HepG2 (cell line): ENCODE results near the gene PSD. TPM values are rescaled to one million over a fixed set of nuclear protein-coding genes. Genes with fewer than 3 reads are reported as not detected.

Experiments used
- AHDC1 ChIP-seq: sonication (generic); formaldehyde crosslinking; IDR thresholded peaks from 2 replicates; pipeline ENCODE4 v1.5.1; 2020; ENCODE audit warnings: mild to moderate bottlenecking, missing genetic modification reagents, borderline replicate concordance
- EED ChIP-seq: sonication (generic); formaldehyde crosslinking; IDR thresholded peaks from 2 replicates; pipeline ENCODE4 v1.5.0; 2020; ENCODE audit warnings: mild to moderate bottlenecking, missing genetic modification reagents
- HDAC6 ChIP-seq: fragments of 200-600 bp; sonication (generic); IDR thresholded peaks from 2 replicates; pipeline ENCODE4 v1.7.0; 2017; ENCODE audit warnings: mild to moderate bottlenecking, antibody characterized with exemption, low read length, low read depth
- HMG20B ChIP-seq: conservative IDR thresholded peaks from 2 replicates; pipeline ENCODE4 v1.6.1; 2016; ENCODE audit warnings: missing genetic modification reagents, missing compliant biosample characterization
- KDM5B ChIP-seq: sonication (generic); formaldehyde crosslinking; IDR thresholded peaks from 2 replicates; pipeline ENCODE4 v1.4.0; 2020; ENCODE audit warnings: missing genetic modification reagents, mild to moderate bottlenecking, borderline replicate concordance
- MAF1 ChIP-seq: sonication (generic); formaldehyde crosslinking; IDR thresholded peaks from 2 replicates; pipeline ENCODE4 v1.5.0; 2020; ENCODE audit warnings: missing genetic modification reagents, borderline replicate concordance
- NFYC ChIP-seq: IDR thresholded peaks from 2 replicates; pipeline ENCODE4 v1.6.1; 2016; ENCODE audit warnings: missing genetic modification reagents, missing compliant biosample characterization
- NR2F6 ChIP-seq, 2 experiments: IDR thresholded peaks; 2 replicates each; pipeline ENCODE4 v1.6.1; 2016; ENCODE audit warnings: antibody characterized with exemption in 1 of 2, mild to moderate bottlenecking in 1 of 2
- RNF2 ChIP-seq: fragments of 450-650 bp; conservative IDR thresholded peaks from 2 replicates; pipeline ENCODE4 v1.6.1; 2016; ENCODE audit warnings: low read depth
- ZBTB34 ChIP-seq: sonication (generic); formaldehyde crosslinking; IDR thresholded peaks from 2 replicates; pipeline ENCODE4 v1.8.0; 2022; ENCODE audit warnings: mild to moderate bottlenecking, missing genetic modification reagents
- ZKSCAN1 ChIP-seq: fragments of 150-350 bp; IDR thresholded peaks from 2 replicates; pipeline ENCODE4 v1.6.1; 2014; ENCODE audit warnings: low read length
- ZNF207 ChIP-seq: fragments of 450-650 bp; IDR thresholded peaks from 2 replicates; pipeline ENCODE4 v1.6.1; 2016; ENCODE audit warnings: antibody characterized with exemption, borderline replicate concordance
- ZNF329 ChIP-seq: sonication (generic); formaldehyde crosslinking; IDR thresholded peaks from 2 replicates; pipeline ENCODE4 v1.9.0; 2021; ENCODE audit warnings: low read depth, mild to moderate bottlenecking, missing genetic modification reagents
- ZNF33A ChIP-seq: sonication (generic); formaldehyde crosslinking; IDR thresholded peaks from 2 replicates; pipeline ENCODE4 v1.5.1; 2020; ENCODE audit warnings: missing genetic modification reagents, mild to moderate bottlenecking, moderate library complexity, borderline replicate concordance
- ZNF431 ChIP-seq: sonication (generic); formaldehyde crosslinking; IDR thresholded peaks from 2 replicates; pipeline ENCODE4 v1.9.0; 2022; ENCODE audit warnings: missing genetic modification reagents, low read depth, mild to moderate bottlenecking, borderline replicate concordance
- ZNF670 ChIP-seq: sonication (generic); formaldehyde crosslinking; IDR thresholded peaks from 2 replicates; pipeline ENCODE4 v1.8.0; 2022; ENCODE audit warnings: mild to moderate bottlenecking, missing genetic modification reagents, borderline replicate concordance
- ZNF816 ChIP-seq: sonication (generic); formaldehyde crosslinking; IDR thresholded peaks from 2 replicates; pipeline ENCODE4 v1.8.0; 2022; ENCODE audit warnings: missing genetic modification reagents, mild to moderate bottlenecking, borderline replicate concordance
- polyA plus RNA-seq, 8 experiments: library from polyadenylated mRNA; depleted of rRNA in 3 of 8; stranded (reverse) in 7 of 8; unstranded in 1 of 8; fragments of >200 nt; fragmentation: Illumina TruSeq in 4 of 8; extraction: Trizol in 4 of 8; gene quantifications; 2 replicates each; pipeline versions ENCODE4 v1.2.1 to v1.2.3, GENCODE V29; 2011 to 2016; ENCODE audit warnings: low read depth in 4 of 8, missing spikeins in 1 of 8, mixed read lengths in 1 of 8; ENCODE audit not compliant: insufficient read depth in 1 of 8
- total RNA-seq, 5 experiments: library from RNA; depleted of rRNA; stranded (reverse); fragments of >200 nt; fragmentation: Illumina TruSeq; extraction: Trizol; gene quantifications; 2 replicates each; pipeline ENCODE4 v1.2.3, GENCODE V29; 2016; ENCODE audit warnings: low read depth in 1 of 5
- TF ChIP-seq, protein P1 (sequence below): sonication (generic); formaldehyde crosslinking; IDR thresholded peaks from 2 replicates; pipeline ENCODE4 v1.5.0; 2020; ENCODE audit warnings: mild to moderate bottlenecking, missing genetic modification reagents
- TF ChIP-seq, protein P2 (sequence below): sonication (generic); formaldehyde crosslinking; IDR thresholded peaks from 2 replicates; pipeline ENCODE4 v1.5.0; 2020; ENCODE audit warnings: mild to moderate bottlenecking, missing genetic modification reagents

PSD gene
- total and polyA plus RNA-seq, 2 of the 13 experiments (the other 11 are each of a cell fraction or from before 2014, with no cell fraction given), result 0.35 to 0.58 TPM

DNA sequence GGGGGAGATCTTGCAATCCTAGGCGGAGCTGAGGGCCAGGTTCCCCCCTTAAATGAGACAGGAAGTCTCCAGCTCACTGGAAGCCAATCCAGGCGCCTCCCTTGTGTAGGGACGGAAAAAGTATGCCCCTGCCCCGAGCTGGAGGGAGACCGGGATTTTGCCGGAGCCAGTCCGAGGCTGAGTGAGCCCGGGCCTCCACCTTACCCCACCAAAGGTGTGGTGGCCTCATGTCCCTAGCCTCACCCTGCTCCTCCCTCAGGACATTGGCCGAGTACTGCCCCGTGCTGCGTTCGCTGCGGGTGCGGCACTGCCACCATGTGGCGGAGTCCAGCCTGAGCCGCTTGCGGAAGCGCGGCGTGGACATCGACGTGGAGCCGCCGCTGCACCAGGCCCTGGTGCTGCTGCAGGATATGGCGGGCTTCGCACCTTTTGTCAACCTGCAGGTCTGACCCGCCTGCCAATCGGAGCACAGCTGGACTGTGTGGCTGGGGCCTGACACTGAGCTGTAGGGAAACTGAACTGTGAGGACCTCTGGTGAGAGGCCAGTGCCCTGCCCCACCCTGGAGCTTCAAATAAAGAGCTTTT lies 4.1 kb upstream of the PSD start (continued):
- TF ChIP-seq HDAC6, result no peak
- peak; percentile 79; the same call in 1 of the 2 replicates for TF ChIP-seq ZNF670 (CRISPR knock-in tag)
- no peak for TF ChIP-seq ZNF33A
- no peak for TF ChIP-seq NR2F6 (IDR thresholded peaks at IDR 0.05)
- peak; percentile 69 for TF ChIP-seq NR2F6 (CRISPR knock-in tag; IDR thresholded peaks at IDR 0.05)
- no peak for TF ChIP-seq ZNF207
- TF ChIP-seq NFYC, result peak; percentile 61
- TF ChIP-seq MAF1, result no peak
- no peak for TF ChIP-seq EED (CRISPR knock-in tag)
- TF ChIP-seq AHDC1, result no peak
- peak; percentile 61; the same call in 1 of the 2 replicates for TF ChIP-seq ZNF431 (CRISPR knock-in tag)
- TF ChIP-seq ZKSCAN1, result no peak
- TF ChIP-seq HMG20B (CRISPR knock-in tag), result no peak
- 0 out of 2 replicates have a peak, but pooled peaks have one; percentile 20 for TF ChIP-seq ZBTB34 (CRISPR knock-in tag)
- TF ChIP-seq, protein P1, sequence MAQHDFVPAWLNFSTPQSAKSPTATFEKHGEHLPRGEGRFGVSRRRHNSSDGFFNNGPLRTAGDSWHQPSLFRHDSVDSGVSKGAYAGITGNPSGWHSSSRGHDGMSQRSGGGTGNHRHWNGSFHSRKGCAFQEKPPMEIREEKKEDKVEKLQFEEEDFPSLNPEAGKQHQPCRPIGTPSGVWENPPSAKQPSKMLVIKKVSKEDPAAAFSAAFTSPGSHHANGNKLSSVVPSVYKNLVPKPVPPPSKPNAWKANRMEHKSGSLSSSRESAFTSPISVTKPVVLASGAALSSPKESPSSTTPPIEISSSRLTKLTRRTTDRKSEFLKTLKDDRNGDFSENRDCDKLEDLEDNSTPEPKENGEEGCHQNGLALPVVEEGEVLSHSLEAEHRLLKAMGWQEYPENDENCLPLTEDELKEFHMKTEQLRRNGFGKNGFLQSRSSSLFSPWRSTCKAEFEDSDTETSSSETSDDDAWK (CRISPR knock-in tag), result no peak
- TF ChIP-seq, protein P2, sequence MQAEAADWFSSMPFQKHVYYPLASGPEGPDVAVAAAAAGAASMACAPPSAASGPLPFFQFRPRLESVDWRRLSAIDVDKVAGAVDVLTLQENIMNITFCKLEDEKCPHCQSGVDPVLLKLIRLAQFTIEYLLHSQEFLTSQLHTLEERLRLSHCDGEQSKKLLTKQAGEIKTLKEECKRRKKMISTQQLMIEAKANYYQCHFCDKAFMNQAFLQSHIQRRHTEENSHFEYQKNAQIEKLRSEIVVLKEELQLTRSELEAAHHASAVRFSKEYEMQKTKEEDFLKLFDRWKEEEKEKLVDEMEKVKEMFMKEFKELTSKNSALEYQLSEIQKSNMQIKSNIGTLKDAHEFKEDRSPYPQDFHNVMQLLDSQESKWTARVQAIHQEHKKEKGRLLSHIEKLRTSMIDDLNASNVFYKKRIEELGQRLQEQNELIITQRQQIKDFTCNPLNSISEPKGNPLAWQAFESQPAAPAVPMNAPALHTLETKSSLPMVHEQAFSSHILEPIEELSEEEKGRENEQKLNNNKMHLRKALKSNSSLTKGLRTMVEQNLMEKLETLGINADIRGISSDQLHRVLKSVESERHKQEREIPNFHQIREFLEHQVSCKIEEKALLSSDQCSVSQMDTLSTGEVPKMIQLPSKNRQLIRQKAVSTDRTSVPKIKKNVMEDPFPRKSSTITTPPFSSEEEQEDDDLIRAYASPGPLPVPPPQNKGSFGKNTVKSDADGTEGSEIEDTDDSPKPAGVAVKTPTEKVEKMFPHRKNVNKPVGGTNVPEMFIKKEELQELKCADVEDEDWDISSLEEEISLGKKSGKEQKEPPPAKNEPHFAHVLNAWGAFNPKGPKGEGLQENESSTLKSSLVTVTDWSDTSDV (CRISPR knock-in tag), result no peak; the same call in 1 of the 2 replicates
- TF ChIP-seq KDM5B (CRISPR knock-in tag), result peak; percentile 82
- no peak for TF ChIP-seq ZNF816
- no peak for TF ChIP-seq ZNF329 (CRISPR knock-in tag)
- TF ChIP-seq RNF2, result peak; percentile 66; the same call in 1 of the 2 replicates
